WERI-Rb-1 (cell line): ENCODE data around the gene TRPM3.

Experiments
- DNase-seq: peaks from one replicate; pipeline ENCODE4 v3.0.0-alpha.2; 2020
- H3K27ac ChIP-seq: fragments of 250-450 bp; sonication (Bioruptor Pico); 2 replicates; pipeline ENCODE4 v1.5.1; 2020; ENCODE audit warnings: mild to moderate bottlenecking, moderate library complexity
- H3K27me3 ChIP-seq: fragments of 250-450 bp; sonication (Bioruptor Pico); 2 replicates; pipeline ENCODE4 v1.5.1; 2021; ENCODE audit warnings: mild to moderate bottlenecking, low read depth, moderate library complexity; ENCODE audit not compliant: insufficient read depth, severe bottlenecking
- H3K36me3 ChIP-seq: fragments of 250-450 bp; sonication (Bioruptor Pico); 2 replicates; pipeline ENCODE4 v1.5.1; 2020; ENCODE audit warnings: mild to moderate bottlenecking, moderate library complexity
- H3K4me3 ChIP-seq: 2 replicates; pipeline ENCODE4 v1.5.1; 2011; ENCODE audit warnings: low read depth, mild to moderate bottlenecking, control low read depth, low read length
- H3K9me3 ChIP-seq: fragments of 250-450 bp; sonication (Bioruptor Pico); 2 replicates; pipeline ENCODE4 v1.5.1; 2021; ENCODE audit warnings: mild to moderate bottlenecking, moderate library complexity; ENCODE audit not compliant: severe bottlenecking
- TF ChIP-seq, protein P1 (sequence below): IDR thresholded peaks from 2 replicates; pipeline ENCODE4 v1.5.1; 2011; ENCODE audit warnings: low read depth, mild to moderate bottlenecking, control low read depth, inconsistent platforms, low read length

TRPM3 gene

DNA sequence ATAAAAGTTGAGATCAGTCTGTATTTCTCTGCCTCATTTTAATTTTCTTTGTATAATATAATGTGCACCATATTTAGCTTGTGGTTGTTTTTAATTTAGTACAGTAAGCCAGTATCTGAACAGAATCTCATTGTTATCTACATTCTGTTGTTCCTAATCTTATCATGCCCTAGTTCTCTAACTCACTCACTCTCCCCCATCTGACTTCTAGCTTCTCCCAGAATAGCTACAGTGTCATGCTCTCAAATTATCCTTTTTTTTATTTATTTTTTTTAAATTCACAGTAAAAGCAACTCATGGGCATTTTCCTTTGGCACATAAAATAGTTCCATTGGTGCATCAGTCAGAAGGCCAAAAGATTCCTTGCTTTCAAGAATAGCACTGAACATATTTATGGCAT, 156.6 kb downstream of the TRPM3 start:
- peaks cover 2% of the 10 kb centered on the region for H3K9me3 ChIP-seq
- no peaks in the 10 kb centered on the region for H3K27me3 ChIP-seq
- no peak overlapping the region for H3K27ac ChIP-seq
- TF ChIP-seq, protein P1, sequence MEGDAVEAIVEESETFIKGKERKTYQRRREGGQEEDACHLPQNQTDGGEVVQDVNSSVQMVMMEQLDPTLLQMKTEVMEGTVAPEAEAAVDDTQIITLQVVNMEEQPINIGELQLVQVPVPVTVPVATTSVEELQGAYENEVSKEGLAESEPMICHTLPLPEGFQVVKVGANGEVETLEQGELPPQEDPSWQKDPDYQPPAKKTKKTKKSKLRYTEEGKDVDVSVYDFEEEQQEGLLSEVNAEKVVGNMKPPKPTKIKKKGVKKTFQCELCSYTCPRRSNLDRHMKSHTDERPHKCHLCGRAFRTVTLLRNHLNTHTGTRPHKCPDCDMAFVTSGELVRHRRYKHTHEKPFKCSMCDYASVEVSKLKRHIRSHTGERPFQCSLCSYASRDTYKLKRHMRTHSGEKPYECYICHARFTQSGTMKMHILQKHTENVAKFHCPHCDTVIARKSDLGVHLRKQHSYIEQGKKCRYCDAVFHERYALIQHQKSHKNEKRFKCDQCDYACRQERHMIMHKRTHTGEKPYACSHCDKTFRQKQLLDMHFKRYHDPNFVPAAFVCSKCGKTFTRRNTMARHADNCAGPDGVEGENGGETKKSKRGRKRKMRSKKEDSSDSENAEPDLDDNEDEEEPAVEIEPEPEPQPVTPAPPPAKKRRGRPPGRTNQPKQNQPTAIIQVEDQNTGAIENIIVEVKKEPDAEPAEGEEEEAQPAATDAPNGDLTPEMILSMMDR: no peak
- H3K4me3 ChIP-seq: no peak overlapping the region
- H3K36me3 ChIP-seq: no peaks in the 10 kb centered on the region
- DNase-seq: no peak

- Histone ChIP-seq H3K27ac (no peak overlapping the region), H3K36me3 (no peaks in the 10 kb centered on the region), H3K9me3 (peaks cover 2% of the 10 kb centered on the region), H3K4me3 (no peak overlapping the region), H3K27me3 (no peaks in the 10 kb centered on the region)
- no peak for DNase-seq
- TF ChIP-seq, protein P1: no peak
Measured at GRCh38 chr9:70963554-70963953, 157.9 kb downstream of the TRPM3 start.

GRCh38 chr9:70962761-70963440, 158.5 kb downstream of the TRPM3 start:
- Histone ChIP-seq H3K9me3 (peaks cover 2% of the 10 kb centered on the region), H3K4me3 (no peak overlapping the region), H3K27ac (no peak overlapping the region), H3K36me3 (no peaks in the 10 kb centered on the region), H3K27me3 (no peaks in the 10 kb centered on the region)
- TF ChIP-seq, protein P1: no peak
- DNase-seq: no peak

- Histone ChIP-seq H3K9me3 (no peaks in the 10 kb centered on the region), H3K27me3 (no peaks in the 10 kb centered on the region), H3K4me3 (no peak overlapping the region), H3K36me3 (no peaks in the 10 kb centered on the region), H3K27ac (no peak overlapping the region)
- no peak for DNase-seq
- TF ChIP-seq, protein P1: no peak
Measured at GRCh38 chr9:70959366-70959765, 162.1 kb downstream of the TRPM3 start.

DNA sequence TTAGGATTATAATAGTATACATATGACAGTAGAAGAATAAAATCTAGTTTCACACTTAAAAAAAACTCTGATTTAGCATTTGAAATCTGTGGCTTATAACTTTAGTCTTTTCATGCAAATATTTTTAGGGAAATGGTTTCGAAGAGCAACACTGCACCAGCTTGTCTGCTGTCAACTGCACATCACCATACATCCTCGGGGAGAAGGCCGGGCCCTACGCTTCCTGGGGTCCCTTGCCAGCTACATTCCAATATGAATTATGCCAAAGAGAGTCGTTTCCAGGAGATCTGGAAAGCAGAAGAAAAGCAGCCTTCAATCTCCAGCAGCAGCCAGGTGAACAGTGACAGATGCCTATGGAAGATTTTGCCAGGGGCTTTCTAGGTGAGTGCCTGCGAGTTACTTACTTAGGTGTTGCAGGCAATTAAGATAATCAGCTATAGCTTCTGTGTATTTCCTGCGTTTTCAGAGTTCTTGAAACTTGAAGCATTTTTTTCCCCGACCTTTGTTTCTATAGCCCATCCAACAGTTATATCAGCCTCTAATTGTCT, 166.8 kb downstream of the TRPM3 start:
- Histone ChIP-seq H3K27me3 (no peaks in the 10 kb centered on the region), H3K36me3 (no peaks in the 10 kb centered on the region), H3K4me3 (no peak overlapping the region), H3K27ac (no peak overlapping the region), H3K9me3 (no peaks in the 10 kb centered on the region)
- TF ChIP-seq, protein P1: no peak
- no peak for DNase-seq

DNA sequence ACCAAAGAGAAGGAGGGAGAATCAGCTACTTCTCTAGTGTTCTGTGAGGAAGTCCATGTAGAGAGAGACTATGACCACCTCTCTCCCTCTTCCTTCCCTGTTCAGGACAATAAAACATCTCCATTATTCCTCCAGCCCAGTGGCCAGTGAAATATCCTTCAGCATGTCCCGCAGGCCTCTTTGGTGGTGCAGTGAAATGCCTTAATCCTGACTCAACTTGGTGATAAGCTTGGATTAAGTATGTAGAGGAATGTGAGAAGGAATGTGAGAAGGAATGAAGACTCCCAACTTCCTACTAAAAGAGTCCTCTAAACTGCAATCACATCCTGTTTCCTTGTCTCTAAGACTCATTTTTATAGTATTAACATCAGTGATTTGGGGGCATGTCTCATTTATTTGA, 167.3 kb downstream of the TRPM3 start:
- Histone ChIP-seq H3K36me3 (no peaks in the 10 kb centered on the region), H3K4me3 (no peak overlapping the region), H3K27ac (no peak overlapping the region), H3K27me3 (no peaks in the 10 kb centered on the region), H3K9me3 (no peaks in the 10 kb centered on the region)
- TF ChIP-seq, protein P1: no peak
- DNase-seq: no peak
